Activated CD4-positive, alpha-beta T cell treated with anti-CD3 and anti-CD28 coated beads, Interleukin-2, amount 10 ng/mL, durations not matched to agents 7 days and 5 days (primary cell): Measurements from ENCODE around the gene MPRIP. TPM values are rescaled to one million over a fixed set of nuclear protein-coding genes. Genes with fewer than 3 reads are reported as not detected.
"Not testable (repeated sequence)": the region's sequence is repeated elsewhere in the genome, so short reads cannot be mapped to it uniquely, and the experiment has no call there.

Experiments used
- CTCF ChIA-PET: fragments of 350-600 bp; sonication (Branson Sonifier 250); formaldehyde crosslinking; loops from one replicate; lab custom pipeline; 2021; ENCODE audit warnings: antibody characterized with exemption; lab: Charles Lee
- POLR2A ChIA-PET: fragments of 350-600 bp; sonication (Branson Sonifier 250); formaldehyde crosslinking; loops from one replicate; lab custom pipeline; 2021; ENCODE audit warnings: antibody characterized with exemption; lab: Charles Lee
- DNase-seq: peaks from one replicate; pipeline ENCODE4 v3.0.0-alpha.2; 2020
- H3K27ac Mint-ChIP-seq: one replicate; pipeline ENCODE4 v1.8.0; 2021; ENCODE audit warnings: mild to moderate bottlenecking, moderate library complexity, mixed read lengths
- H3K27me3 Mint-ChIP-seq: one replicate; pipeline ENCODE4 v1.8.0; 2021; ENCODE audit warnings: mixed read lengths
- H3K36me3 Mint-ChIP-seq: one replicate; pipeline ENCODE4 v1.8.0; 2021; ENCODE audit warnings: low read depth, mixed read lengths
- H3K4me1 Mint-ChIP-seq: one replicate; pipeline ENCODE4 v1.8.0; 2021; ENCODE audit warnings: mixed read lengths
- H3K4me3 Mint-ChIP-seq: one replicate; pipeline ENCODE4 v1.8.0; 2021; ENCODE audit warnings: mild to moderate bottlenecking, moderate library complexity, mixed read lengths
- H3K9me3 Mint-ChIP-seq: one replicate; pipeline ENCODE4 v1.8.0; 2021; ENCODE audit warnings: mixed read lengths
- total RNA-seq, 2 experiments: library from RNA; stranded (reverse); gene quantifications; one replicate each; pipeline ENCODE4 v1.2.3, GENCODE V29; 2021

The MPRIP gene
- total RNA-seq, 2 experiments from 2014 or later = 234 to 261 TPM

GRCh38 chr17:17186051-17186450, 143.8 kb downstream of the MPRIP start:
- no peak overlapping the region for H3K4me3 Mint-ChIP-seq
- H3K27ac Mint-ChIP-seq = peak overlapping the region; percentile 97
- CTCF ChIA-PET = interaction anchor here (1.0 to 1.3 kb wide), 2 partner anchors 11 to 13 kb away, joined by 3 read pairs; no protein-coding TSS in a partner anchor
- no peaks in the 10 kb centered on the region for H3K9me3 Mint-ChIP-seq
- H3K36me3 Mint-ChIP-seq = peaks cover 61% of the 10 kb centered on the region
- peak; percentile 55 for DNase-seq
- POLR2A ChIA-PET = no interaction called here
- no peaks in the 10 kb centered on the region for H3K27me3 Mint-ChIP-seq
- peaks cover 67% of the 10 kb centered on the region for H3K4me1 Mint-ChIP-seq

DNA sequence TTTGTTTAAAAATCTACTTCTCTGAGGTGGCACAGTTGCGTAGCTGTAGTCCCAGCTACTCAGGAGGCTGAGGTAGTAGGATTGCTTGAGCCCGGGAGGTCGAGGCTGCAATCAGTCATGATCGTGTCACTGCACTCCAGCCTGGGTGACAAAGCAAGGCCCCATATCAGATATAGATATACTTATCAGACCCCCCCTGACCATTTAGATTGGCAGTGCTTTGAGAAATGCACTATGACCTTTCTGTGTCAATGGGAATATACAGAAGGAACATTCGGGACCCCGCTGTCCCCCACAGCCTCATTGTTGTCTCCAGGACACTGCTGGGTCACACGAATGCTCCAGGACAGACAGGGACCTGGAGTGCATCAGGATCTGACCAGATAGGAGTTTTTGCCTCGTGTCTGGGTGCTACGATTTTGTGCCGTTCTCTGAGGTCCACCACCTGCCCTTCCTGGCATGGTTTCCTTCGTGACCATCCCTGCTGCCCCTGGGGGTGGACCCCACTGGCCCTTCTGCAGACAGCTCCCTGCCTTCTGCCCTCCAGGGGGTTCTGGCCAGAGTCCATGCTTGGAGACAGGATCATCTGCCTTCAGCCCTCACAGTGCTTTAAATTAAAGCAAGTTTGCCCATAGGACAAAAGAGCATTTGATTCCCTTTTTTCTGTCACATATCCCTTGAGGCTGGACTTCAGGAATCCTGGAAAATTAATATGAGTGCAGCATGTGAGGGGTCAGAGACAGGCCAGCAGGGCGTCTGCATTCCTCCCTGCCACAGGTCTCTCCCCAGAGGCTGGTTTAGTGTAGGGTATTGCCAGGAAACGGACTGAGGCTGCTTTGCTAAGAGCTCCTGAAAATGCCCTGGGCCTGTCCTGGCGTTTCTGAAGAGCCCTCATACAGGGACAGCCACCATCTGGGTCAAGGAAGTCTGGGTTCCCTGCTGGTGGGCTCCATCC, 144.6 kb downstream of the MPRIP start:
- H3K27me3 Mint-ChIP-seq = no peaks in the 10 kb centered on the region
- H3K4me1 Mint-ChIP-seq = peaks cover 63% of the 10 kb centered on the region
- no peaks in the 10 kb centered on the region for H3K9me3 Mint-ChIP-seq
- H3K36me3 Mint-ChIP-seq = peaks cover 57% of the 10 kb centered on the region
- peak overlapping the region; percentile 97 for H3K27ac Mint-ChIP-seq
- ChIA-PET POLR2A (no interaction called here), CTCF (interaction anchor here (1.3 to 1.4 kb wide), 2 partner anchors 9 to 12 kb away, joined by 3 read pairs; no protein-coding TSS in a partner anchor)
- DNase-seq = no peak
- H3K4me3 Mint-ChIP-seq = no peak overlapping the region

DNA sequence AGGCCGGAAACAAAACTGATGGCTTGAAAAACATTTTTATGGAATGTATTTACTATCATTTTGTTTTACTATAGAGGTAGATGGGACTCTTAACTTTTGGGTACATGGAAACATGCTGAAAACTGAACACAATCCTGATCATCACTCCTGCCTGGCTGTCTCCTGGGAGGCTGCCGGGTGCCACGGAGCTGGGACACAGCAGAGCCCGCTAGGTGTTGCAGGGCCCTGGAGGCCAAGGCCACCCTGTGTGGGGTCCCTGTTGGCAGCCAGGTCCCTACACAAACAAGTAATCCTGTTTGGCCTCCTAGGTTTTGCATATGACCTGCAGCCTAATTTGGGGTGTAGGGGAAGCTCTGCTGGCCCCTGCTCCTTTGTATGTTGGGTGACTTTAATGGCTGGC, 146.3 kb downstream of the MPRIP start:
- no peaks in the 10 kb centered on the region for H3K9me3 Mint-ChIP-seq
- peaks cover 49% of the 10 kb centered on the region for H3K36me3 Mint-ChIP-seq
- CTCF ChIA-PET = interaction anchor here (1.2 to 1.9 kb wide), 5 partner anchors 8 to 74 kb away, joined by 3 to 7 read pairs (median 4); no protein-coding TSS in a partner anchor
- H3K27me3 Mint-ChIP-seq = no peaks in the 10 kb centered on the region
- no peak for DNase-seq
- no peak overlapping the region for H3K27ac Mint-ChIP-seq
- H3K4me1 Mint-ChIP-seq = peaks cover 51% of the 10 kb centered on the region
- H3K4me3 Mint-ChIP-seq = no peak overlapping the region
- POLR2A ChIA-PET = no interaction called here

DNA sequence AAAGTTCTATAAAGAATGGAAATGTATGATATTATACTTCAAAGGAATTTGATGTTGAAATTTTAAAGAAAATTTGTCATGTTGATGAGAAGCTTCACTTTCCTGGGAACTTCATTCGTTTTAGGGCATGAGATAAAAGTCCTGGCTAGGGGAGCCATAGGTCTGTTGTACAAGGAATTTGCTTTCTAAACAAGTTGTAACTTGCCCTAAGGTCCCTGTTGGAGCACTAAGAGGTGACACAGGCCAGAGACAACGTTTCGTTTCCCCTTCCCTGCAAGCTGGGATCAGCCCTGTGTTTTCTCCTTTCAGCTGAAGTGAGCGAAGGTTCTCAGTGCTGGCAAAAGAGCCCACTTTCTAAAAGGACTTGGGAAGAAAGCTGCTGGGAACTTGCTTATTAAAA, 147.3 kb downstream of the MPRIP start:
- Mint-ChIP-seq H3K4me1 (peaks cover 41% of the 10 kb centered on the region), H3K27ac (peak overlapping the region; percentile 46), H3K9me3 (no peaks in the 10 kb centered on the region), H3K36me3 (peaks cover 40% of the 10 kb centered on the region), H3K4me3 (no peak overlapping the region), H3K27me3 (no peaks in the 10 kb centered on the region)
- CTCF ChIA-PET = interaction anchor here (0.7 to 1.9 kb wide), 5 partner anchors 12 to 78 kb away, joined by 3 to 7 read pairs (median 3); no protein-coding TSS in a partner anchor
- DNase-seq = no peak
- POLR2A ChIA-PET = interaction anchor here (0.6 kb wide), 1 partner anchor 40 kb away, joined by 5 read pairs; no protein-coding TSS in a partner anchor

- Mint-ChIP-seq H3K36me3 (peaks cover 33% of the 10 kb centered on the region), H3K4me3 (no peak overlapping the region), H3K27me3 (no peaks in the 10 kb centered on the region), H3K9me3 (no peaks in the 10 kb centered on the region), H3K27ac (peak overlapping the region; percentile 31), H3K4me1 (peaks cover 35% of the 10 kb centered on the region)
- no peak for DNase-seq
- ChIA-PET CTCF (interaction anchor here (0.9 to 2.1 kb wide), 5 partner anchors 9 to 48 kb away, joined by 3 to 7 read pairs (median 4); no protein-coding TSS in a partner anchor), POLR2A (no interaction called here)
These were observed 147.9 kb downstream of the MPRIP start for GRCh38 chr17:17190188-17190587.

- Mint-ChIP-seq H3K4me3 (no peak overlapping the region), H3K27me3 (no peaks in the 10 kb centered on the region), H3K9me3 (no peaks in the 10 kb centered on the region), H3K4me1 (peaks cover 23% of the 10 kb centered on the region), H3K36me3 (peaks cover 22% of the 10 kb centered on the region), H3K27ac (peak overlapping the region; percentile 19)
- POLR2A ChIA-PET = no interaction called here
- DNase-seq = no peak
- CTCF ChIA-PET = interaction anchor here (0.5 to 2.1 kb wide), 3 partner anchors 15 to 46 kb away, joined by 3 to 5 read pairs (median 5); partner anchors contain the start of gene FLCN
These were observed 149.1 kb downstream of the MPRIP start for GRCh38 chr17:17191346-17191792.

GRCh38 chr17:17191961-17192381, 149.7 kb downstream of the MPRIP start:
- no peaks in the 10 kb centered on the region for H3K27me3 Mint-ChIP-seq
- H3K27ac Mint-ChIP-seq = no peak overlapping the region
- POLR2A ChIA-PET = interaction anchor here (0.6 kb wide), 1 partner anchor 104 kb away, joined by 5 read pairs; no protein-coding TSS in a partner anchor
- no peak overlapping the region for H3K4me3 Mint-ChIP-seq
- peaks cover 16% of the 10 kb centered on the region for H3K36me3 Mint-ChIP-seq
- peaks cover 20% of the 10 kb centered on the region for H3K4me1 Mint-ChIP-seq
- no peaks in the 10 kb centered on the region for H3K9me3 Mint-ChIP-seq
- no peak for DNase-seq
- CTCF ChIA-PET = interaction anchor here (1.5 to 2.1 kb wide), 2 partner anchors 15 to 28 kb away, joined by 5 read pairs; no protein-coding TSS in a partner anchor

GRCh38 chr17:17195466-17195865, 153.2 kb downstream of the MPRIP start:
- H3K9me3 Mint-ChIP-seq, H3K4me3 Mint-ChIP-seq, DNase-seq, POLR2A ChIA-PET, H3K27me3 Mint-ChIP-seq: not testable (repeated sequence)
- CTCF ChIA-PET = interaction anchor here (0.7 kb wide), 1 partner anchor 58 kb away, joined by 3 read pairs; no protein-coding TSS in a partner anchor
- Mint-ChIP-seq H3K36me3 (peaks cover 18% of the 10 kb centered on the region), H3K27ac (peak overlapping the region; percentile 1), H3K4me1 (peaks cover 23% of the 10 kb centered on the region)

GRCh38 chr17:17196776-17197175, 154.5 kb downstream of the MPRIP start:
- ChIA-PET CTCF (interaction anchor here (1.2 to 2.0 kb wide), 3 partner anchors 9 to 17 kb away, joined by 4 to 5 read pairs (median 4); partner anchors contain the start of gene PLD6), POLR2A (interaction anchor here (0.6 to 0.7 kb wide), 2 partner anchors 77 to 194 kb away, joined by 5 to 7 read pairs; no protein-coding TSS in a partner anchor)
- H3K9me3 Mint-ChIP-seq = no peaks in the 10 kb centered on the region
- H3K4me1 Mint-ChIP-seq = peaks cover 17% of the 10 kb centered on the region
- H3K4me3 Mint-ChIP-seq = no peak overlapping the region
- no peaks in the 10 kb centered on the region for H3K27me3 Mint-ChIP-seq
- peaks cover 15% of the 10 kb centered on the region for H3K36me3 Mint-ChIP-seq
- no peak for DNase-seq
- no peak overlapping the region for H3K27ac Mint-ChIP-seq

DNA sequence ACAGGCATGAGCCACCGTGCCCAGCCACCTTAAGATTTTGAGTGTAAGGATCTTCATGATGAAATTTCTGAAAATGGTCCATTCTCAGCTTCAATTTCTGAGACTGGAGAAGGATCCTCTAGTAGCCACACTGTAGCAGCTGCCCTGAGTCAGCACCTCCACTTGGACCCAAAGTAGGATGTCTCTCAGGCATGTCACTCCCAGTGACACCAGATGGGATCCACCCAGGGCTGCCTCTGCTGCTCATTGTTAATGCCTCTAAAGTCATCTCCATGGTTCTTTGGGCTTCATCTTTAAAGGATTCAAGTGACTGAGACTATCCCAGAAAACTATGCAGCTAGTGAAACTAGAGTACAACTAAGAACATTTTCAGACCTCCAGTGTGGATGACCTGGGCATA, 156.0 kb downstream of the MPRIP start:
- no peak overlapping the region for H3K4me3 Mint-ChIP-seq
- peaks cover 14% of the 10 kb centered on the region for H3K4me1 Mint-ChIP-seq
- ChIA-PET CTCF (interaction anchor here (0.7 to 1.4 kb wide), 3 partner anchors 12 to 71 kb away, joined by 3 to 4 read pairs (median 3); no protein-coding TSS in a partner anchor), POLR2A (no interaction called here)
- H3K36me3 Mint-ChIP-seq = peaks cover 28% of the 10 kb centered on the region
- H3K9me3 Mint-ChIP-seq = no peaks in the 10 kb centered on the region
- H3K27ac Mint-ChIP-seq = no peak overlapping the region
- no peak for DNase-seq
- H3K27me3 Mint-ChIP-seq = no peaks in the 10 kb centered on the region

DNA sequence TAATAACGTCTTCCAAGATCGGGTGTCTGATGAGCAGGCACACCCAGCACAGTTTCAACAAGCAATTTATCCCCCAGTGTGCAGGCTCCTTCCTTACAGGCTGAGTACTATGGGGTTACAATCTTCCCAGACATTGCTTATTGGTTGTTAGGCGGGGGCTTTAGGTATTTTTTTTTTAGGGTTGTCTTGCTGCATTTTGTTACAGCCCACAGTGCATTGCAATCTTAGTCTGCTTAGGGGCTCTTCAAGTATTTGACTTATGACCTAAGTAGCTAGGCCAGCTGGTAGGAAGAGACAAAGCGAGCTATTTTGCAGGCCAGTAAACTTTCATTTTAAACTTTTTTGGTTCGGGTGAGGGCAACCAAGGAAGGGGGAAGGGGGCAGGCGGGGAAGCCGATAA, 158.1 kb downstream of the MPRIP start:
- ChIA-PET POLR2A (interaction anchor here (0.5 kb wide), 1 partner anchor 26 kb away, joined by 3 read pairs; no protein-coding TSS in a partner anchor), CTCF (interaction anchor here (0.8 to 2.5 kb wide), 5 partner anchors 11 to 108 kb away, joined by 3 to 7 read pairs (median 3); no protein-coding TSS in a partner anchor)
- H3K4me1 Mint-ChIP-seq = peaks cover 31% of the 10 kb centered on the region
- H3K4me3 Mint-ChIP-seq = no peak overlapping the region
- no peaks in the 10 kb centered on the region for H3K9me3 Mint-ChIP-seq
- peak overlapping the region; percentile 62 for H3K27ac Mint-ChIP-seq
- peaks cover 41% of the 10 kb centered on the region for H3K36me3 Mint-ChIP-seq
- H3K27me3 Mint-ChIP-seq = no peaks in the 10 kb centered on the region
- DNase-seq = no peak

GRCh38 chr17:17200831-17201230, 158.6 kb downstream of the MPRIP start:
- H3K4me1 Mint-ChIP-seq = peaks cover 35% of the 10 kb centered on the region
- H3K9me3 Mint-ChIP-seq = no peaks in the 10 kb centered on the region
- ChIA-PET POLR2A (no interaction called here), CTCF (interaction anchor here (0.8 to 2.5 kb wide), 4 partner anchors 12 to 108 kb away, joined by 3 to 7 read pairs (median 3); no protein-coding TSS in a partner anchor)
- DNase-seq = no peak
- H3K36me3 Mint-ChIP-seq = peaks cover 41% of the 10 kb centered on the region
- H3K27me3 Mint-ChIP-seq = no peaks in the 10 kb centered on the region
- no peak overlapping the region for H3K27ac Mint-ChIP-seq
- H3K4me3 Mint-ChIP-seq = no peak overlapping the region
